ENCODE measurements around the gene ACTMAP. TPM values are rescaled to one million over a fixed set of nuclear protein-coding genes. Genes with fewer than 3 reads are reported as not detected.

The ACTMAP gene
- total and polyA plus RNA-seq, 2 of the 13 experiments (the other 11 are each of a cell fraction or from before 2014, with no cell fraction given), result 2.2 to 7.9 TPM

DNA sequence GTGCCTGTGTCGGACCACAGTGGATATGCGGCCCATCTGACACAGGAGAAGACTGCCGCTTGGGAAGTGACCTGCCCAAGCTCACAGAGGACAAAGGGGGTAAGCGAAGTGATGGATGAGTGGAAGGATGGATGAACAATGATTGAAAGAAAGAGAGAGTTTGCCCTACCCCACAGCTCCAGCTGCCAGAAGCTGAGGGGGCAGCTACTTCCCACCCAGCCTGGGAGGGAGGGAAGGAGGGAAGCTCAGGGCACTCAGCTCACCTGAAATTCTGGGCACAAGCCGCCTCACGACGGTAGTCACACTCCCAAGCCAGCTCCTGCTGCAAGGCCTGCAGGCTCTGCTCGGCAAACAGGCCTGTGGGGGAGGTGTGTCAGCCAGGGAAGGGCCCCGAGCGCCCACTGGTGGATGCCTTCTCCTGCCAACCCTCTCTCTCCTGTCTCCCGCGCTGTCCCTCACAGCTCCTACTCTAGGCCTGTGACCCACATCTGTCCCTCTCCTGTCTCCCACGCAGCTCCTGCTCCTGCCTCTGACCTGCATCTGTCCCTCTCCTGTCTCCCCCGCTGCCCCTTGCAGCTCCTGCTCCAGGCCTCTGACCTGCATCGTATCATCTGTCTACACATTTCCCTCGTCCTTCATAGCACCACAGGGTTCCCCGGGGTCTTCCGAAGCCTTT, 47.8 kb downstream of the ACTMAP start (continued):
- TF ChIP-seq, protein P1, sequence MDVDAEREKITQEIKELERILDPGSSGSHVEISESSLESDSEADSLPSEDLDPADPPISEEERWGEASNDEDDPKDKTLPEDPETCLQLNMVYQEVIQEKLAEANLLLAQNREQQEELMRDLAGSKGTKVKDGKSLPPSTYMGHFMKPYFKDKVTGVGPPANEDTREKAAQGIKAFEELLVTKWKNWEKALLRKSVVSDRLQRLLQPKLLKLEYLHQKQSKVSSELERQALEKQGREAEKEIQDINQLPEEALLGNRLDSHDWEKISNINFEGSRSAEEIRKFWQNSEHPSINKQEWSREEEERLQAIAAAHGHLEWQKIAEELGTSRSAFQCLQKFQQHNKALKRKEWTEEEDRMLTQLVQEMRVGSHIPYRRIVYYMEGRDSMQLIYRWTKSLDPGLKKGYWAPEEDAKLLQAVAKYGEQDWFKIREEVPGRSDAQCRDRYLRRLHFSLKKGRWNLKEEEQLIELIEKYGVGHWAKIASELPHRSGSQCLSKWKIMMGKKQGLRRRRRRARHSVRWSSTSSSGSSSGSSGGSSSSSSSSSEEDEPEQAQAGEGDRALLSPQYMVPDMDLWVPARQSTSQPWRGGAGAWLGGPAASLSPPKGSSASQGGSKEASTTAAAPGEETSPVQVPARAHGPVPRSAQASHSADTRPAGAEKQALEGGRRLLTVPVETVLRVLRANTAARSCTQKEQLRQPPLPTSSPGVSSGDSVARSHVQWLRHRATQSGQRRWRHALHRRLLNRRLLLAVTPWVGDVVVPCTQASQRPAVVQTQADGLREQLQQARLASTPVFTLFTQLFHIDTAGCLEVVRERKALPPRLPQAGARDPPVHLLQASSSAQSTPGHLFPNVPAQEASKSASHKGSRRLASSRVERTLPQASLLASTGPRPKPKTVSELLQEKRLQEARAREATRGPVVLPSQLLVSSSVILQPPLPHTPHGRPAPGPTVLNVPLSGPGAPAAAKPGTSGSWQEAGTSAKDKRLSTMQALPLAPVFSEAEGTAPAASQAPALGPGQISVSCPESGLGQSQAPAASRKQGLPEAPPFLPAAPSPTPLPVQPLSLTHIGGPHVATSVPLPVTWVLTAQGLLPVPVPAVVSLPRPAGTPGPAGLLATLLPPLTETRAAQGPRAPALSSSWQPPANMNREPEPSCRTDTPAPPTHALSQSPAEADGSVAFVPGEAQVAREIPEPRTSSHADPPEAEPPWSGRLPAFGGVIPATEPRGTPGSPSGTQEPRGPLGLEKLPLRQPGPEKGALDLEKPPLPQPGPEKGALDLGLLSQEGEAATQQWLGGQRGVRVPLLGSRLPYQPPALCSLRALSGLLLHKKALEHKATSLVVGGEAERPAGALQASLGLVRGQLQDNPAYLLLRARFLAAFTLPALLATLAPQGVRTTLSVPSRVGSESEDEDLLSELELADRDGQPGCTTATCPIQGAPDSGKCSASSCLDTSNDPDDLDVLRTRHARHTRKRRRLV (CRISPR knock-in tag; IDR thresholded peaks at IDR 0.05), result no peak
- TF ChIP-seq ZNF691 (CRISPR knock-in tag; IDR thresholded peaks at IDR 0.05; ENCODE audit: borderline replicate concordance, low read depth), result 0 out of 2 replicates have a peak, but pooled peaks have one; percentile 33
- no peak for TF ChIP-seq BATF2 (CRISPR knock-in tag; IDR thresholded peaks at IDR 0.05)
- TF ChIP-seq ZNF10 (CRISPR knock-in tag; IDR thresholded peaks at IDR 0.05; ENCODE audit: borderline replicate concordance, low read depth), result no peak
- TF ChIP-seq ZNF33A (CRISPR knock-in tag; IDR thresholded peaks at IDR 0.05; ENCODE audit: borderline replicate concordance), result no peak
- no peak for TF ChIP-seq TBX3 (IDR thresholded peaks at IDR 0.05; ENCODE audit: borderline replicate concordance)
- TF ChIP-seq ZSCAN30 (CRISPR knock-in tag; IDR thresholded peaks at IDR 0.05), result no peak
- no peak for TF ChIP-seq PRMT3 (CRISPR knock-in tag; IDR thresholded peaks at IDR 0.05; ENCODE audit: borderline replicate concordance, low read depth)
- no peak for TF ChIP-seq HNRNPL (IDR thresholded peaks at IDR 0.05; ENCODE audit: low read depth, low read length)
- TF ChIP-seq EZH2 (conservative IDR thresholded peaks at IDR 0.05; ENCODE audit: low read depth, low read length), result no peak
- TF ChIP-seq ZNF460 (CRISPR knock-in tag; IDR thresholded peaks at IDR 0.05; ENCODE audit: borderline replicate concordance), result no peak
- TF ChIP-seq HBP1 (CRISPR knock-in tag; IDR thresholded peaks at IDR 0.05; ENCODE audit: low read depth), result no peak
- no peak for TF ChIP-seq ZSCAN21 (CRISPR knock-in tag; IDR thresholded peaks at IDR 0.05; ENCODE audit: borderline replicate concordance)
- no peak for TF ChIP-seq MTF1 (CRISPR knock-in tag; IDR thresholded peaks at IDR 0.05)
- TF ChIP-seq ZNF609 (CRISPR knock-in tag; IDR thresholded peaks at IDR 0.05; ENCODE audit: borderline replicate concordance), result no peak
